Activated CD8-positive, alpha-beta memory T cell treated with anti-CD3 and anti-CD28 coated beads, Interleukin-2, amount 50 U/mL, for 48 hours (primary cell): ENCODE measurements around the gene GLIS1.

Experiments
- DNase-seq: peaks from one replicate; pipeline ENCODE4 v3.0.0-alpha.2; 2020

Gene GLIS1

DNA sequence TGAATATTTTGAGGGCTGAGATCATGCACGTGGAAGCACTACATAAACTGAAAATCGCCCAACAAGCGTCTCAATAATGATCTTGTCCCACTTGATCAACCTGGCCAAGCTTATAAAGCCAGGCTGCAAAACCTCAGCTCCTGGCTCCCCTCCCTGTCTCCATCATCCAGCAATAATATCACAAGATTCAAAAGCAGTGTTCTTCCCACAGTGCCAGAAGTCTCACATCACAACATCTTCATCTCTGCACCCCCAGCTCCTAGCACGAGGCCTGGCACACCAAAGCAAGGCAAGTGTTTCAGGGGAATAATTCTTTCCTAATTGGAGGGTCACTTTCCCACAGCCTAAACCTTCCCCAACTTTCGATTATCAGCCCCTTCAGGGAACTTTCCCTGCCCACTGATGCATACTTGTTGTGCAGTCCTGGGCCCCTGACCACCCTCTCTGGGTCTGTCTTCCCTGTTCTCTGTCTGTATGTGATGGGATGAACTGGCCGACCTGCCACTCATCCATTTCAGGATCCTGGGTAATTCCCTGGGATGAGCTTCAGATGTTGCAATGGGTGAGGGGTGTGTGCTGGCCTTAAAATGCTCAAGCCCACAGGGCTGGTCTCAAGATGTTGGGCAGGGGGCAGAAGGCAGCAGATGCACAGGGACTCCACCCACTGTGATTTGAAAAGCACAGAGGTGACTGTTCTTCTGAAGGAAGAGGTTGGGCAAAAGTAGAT, 150.7 kb downstream of the GLIS1 start:
- DNase-seq = peak; percentile 20

- DNase-seq = peak; percentile 36
Observed at GRCh38 chr1:53587252-53587988, 151.5 kb downstream of the GLIS1 start.

DNA sequence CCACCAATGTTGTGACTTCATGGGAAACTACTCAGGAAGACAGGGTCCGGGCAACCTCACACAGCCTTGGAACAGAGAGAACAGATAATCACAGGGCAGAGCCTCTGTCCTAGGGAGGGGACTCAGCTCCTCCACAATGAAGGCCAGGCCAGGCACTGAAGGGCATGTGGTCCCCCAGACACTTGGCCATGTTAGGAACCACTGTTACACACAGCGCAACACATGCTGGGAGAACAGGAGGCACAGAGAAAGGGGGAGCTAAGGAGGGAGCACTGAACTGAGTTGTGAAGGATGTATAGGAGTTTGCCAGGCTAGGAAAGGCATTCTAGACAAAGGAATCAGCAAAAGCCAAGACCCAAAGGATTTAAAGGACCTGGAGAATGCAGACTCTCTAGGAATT, 152.2 kb downstream of the GLIS1 start:
- peak; percentile 26 for DNase-seq

DNA sequence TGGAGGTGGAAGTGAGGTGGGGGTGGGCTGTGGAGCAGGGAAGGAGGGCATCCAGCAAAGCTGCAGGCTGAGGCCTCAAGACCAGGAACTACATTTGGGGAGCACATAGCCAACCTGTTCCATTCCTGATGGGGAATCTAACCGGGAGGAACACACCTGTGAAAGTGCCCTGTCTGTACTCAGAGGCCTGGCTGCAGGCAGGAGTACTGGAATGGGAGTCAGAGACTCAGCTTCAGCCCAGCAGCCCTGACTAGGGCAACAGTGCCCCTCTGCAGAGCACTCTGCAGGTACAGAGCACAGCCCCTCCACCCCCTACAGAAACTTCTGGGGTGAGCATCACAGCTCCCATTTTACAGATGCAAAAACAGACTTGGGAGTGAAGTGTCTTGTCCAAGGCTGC, 153.4 kb downstream of the GLIS1 start:
- peak; percentile 36 for DNase-seq

- peak; percentile 51 for DNase-seq
Observed at GRCh38 chr1:53585129-53585528, 153.8 kb downstream of the GLIS1 start.

DNA sequence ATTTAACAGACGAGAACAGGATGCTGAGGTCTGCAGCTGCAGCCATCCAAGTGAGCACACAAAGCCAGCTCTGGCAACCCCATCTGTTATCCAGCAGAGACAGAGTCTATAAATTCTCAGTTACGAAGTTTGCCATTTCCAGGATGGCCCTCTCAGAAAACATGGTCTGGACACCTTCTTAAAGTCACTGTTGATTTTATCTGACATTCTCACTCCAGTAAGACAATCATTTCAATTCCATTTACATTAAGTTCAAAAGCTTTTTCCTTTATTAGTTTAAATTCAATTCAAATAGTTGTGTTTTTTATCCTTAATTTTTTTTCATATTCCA, 154.2 kb downstream of the GLIS1 start:
- DNase-seq = no peak

- peak; percentile 41 for DNase-seq
Observed at GRCh38 chr1:53583868-53584776, 154.8 kb downstream of the GLIS1 start.

- peak; percentile 43 for DNase-seq
Observed at GRCh38 chr1:53583021-53583867, 155.7 kb downstream of the GLIS1 start.

DNA sequence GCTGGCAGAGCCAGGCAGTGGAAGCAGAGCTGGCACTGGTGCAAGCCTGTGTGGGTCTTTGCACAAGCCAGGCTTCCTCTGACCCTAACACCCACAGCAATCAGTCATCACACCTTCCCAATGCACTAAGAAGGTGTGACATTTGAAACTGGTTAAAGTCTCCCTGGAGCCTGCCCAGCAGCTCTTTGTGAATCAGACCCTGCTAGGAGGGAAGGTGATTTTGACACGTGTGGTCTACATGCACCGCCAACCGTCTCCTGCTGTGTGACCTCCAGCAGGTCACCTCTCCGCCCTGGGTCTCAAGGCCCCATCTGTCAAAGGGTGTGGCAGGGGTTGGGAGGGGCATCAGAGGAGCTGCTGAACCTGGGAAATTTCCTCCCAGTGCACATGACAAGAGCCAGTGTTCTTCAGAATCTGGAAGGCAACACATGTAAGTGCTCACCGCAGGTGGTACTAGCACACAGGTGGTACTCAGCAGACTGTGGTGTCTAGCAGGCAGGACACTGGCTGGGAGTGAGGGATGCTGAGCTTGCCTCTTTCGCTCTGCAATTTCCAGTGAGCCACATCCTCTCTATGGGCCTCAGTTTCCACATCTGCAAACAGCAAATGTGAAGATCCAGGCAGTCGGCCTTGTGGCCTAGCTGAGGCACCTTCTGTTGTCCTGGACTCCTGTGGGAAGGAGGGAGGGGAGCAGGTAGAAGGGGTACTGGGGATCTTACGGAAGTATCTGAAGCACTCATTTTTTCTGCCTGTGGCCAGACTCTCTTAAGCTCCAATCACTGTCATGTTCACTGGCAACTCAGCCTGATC, 156.5 kb downstream of the GLIS1 start:
- peak; percentile 43 for DNase-seq

DNA sequence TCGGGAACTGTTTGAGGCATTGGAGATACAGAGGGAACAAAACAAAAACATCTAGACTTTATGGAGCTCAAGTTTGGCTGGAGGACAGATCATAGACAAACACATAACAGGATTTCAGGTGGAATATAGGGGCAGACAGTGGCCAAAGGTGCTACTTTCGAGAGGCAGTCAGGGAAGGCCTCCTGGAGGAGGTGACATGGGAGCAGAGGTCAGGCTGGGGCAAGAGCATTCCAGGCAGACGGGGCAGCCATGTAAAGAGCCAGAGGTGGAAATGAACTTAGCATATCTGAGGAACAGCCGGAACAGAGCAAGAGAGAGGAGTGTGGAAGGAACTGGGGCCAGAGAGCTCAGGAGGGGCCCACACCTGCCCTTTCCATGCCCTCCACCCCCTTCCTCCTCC, 157.5 kb downstream of the GLIS1 start:
- DNase-seq = peak; percentile 23

DNA sequence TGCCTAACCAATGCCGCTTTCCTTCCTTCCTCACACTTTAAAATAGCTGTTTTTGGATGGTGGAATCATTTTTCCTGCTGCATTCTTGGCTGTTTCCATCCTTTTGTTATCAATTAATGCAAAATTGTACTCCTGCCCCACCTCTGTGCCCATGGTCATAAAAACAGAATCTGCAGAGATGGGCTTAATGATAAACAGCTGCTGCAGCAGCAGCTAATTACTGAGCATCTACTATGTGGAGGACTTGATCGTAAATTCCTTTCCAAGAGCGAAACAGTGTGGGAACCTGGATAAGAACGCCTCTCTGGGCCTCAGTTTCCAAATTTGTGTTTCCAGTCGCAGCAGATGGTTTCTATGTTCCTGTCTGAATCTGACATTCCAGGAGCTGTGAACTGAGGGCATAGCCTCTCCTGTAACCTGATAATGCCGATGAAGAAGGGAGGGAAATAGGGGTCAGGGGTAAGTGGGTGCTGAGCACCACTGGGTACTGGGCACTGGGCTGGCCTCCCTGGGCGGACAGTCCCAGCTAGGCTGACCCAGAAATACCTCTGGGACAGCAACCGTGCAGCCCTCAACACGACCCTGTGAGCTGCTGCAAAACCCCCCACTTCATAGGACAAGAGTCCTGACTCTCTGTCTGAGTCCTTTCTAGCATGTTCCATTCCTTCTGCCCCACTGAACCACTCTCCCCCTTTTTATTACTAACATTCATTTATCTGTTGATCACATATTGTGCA, 158.1 kb downstream of the GLIS1 start:
- peak; percentile 18 for DNase-seq

DNA sequence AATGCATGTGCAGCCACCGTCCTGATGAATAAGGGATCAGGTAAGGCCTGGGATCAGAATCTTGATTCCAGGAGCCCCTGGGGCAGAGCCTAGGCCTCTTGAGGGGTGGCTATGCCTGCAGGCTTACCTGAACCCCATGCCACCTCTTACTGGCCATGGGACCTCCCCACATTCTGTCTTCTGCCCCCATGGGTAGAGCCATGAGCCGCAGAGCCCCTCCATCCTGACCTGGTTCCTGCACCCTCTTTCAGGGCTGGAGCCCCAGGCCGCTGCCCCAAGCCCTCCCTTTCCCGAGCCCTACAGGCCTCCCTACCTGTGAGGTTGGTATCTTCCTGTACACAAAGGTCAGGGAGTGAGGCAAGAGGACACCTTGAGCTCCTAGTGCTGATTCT, 159.0 kb downstream of the GLIS1 start:
- DNase-seq = peak; percentile 25

GRCh38 chr1:53579221-53580008, 159.5 kb downstream of the GLIS1 start:
- peak; percentile 18 for DNase-seq

- DNase-seq = no peak
Observed at GRCh38 chr1:53578358-53578757, 160.6 kb downstream of the GLIS1 start.

GRCh38 chr1:53577761-53578100, 161.2 kb downstream of the GLIS1 start:
- DNase-seq = no peak

DNA sequence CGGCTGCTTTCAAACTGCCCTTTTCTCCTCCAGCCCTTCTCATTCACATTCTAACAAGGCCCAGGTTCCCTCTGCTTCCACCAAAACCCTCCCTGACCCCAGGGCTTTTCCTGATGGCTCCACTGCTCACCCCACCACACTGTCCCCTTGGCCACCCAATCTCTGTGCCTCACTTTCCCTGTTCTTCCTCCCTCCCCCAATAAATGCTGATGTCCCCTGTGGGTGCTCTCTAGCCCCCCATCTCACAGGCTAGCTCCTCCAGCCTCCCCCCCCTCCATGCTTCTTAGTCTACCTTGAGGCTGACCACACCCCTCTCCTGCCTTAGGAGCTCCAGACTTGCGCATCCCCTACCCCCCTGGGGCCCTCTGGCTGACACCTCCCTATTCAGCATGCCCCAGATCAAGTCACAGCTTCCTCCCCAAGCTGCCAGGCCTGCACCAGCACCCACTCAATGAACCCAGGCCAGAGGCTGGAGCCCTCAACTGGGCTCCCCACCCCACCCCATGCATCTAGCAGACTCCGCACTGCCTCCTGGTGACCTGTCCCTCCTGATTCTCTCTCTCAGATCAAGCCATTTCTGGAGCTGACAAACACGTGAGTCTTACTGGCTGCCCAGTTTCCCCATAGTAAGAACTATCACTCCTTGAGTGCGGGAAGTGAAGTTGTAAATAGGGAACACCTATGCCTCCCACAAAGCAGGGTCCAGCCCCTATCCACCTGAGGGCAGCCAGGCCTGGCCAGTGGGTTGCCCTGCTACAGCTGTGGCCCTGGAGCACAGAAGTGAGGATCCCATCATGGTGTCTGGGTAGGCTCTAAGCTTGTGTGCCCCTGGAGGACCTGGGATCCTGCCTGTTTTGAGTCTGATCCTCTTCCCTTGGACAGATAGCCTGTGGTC, 161.9 kb downstream of the GLIS1 start:
- DNase-seq = peak; percentile 47

- peak; percentile 26 for DNase-seq
Observed at GRCh38 chr1:53576381-53576801, 162.6 kb downstream of the GLIS1 start.

DNA sequence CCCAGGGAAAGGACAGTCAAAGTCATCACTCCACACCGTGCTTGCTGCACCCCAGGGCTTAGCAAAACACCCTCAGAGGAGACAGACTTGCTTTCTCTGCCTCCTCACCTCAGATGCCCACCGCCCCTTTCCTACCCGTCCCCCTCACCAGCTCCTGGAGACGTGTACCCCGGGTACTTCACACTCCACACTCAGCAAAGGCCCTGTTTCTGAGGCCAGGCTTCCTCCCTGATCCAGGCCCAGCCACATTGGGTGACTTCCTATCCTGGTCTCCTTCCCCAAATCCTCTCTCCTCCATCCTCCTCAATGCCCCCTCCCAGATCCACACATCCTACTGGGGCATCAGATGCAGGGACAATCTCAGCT, 163.0 kb downstream of the GLIS1 start:
- DNase-seq = no peak
